Activated T-cell treated with anti-CD3 and anti-CD28 coated beads for 1 hour (primary cell): ENCODE results near the gene SHISA9.

Experiments
- DNase-seq: peaks from one replicate; pipeline ENCODE4 v3.0.0-alpha.2; 2020; ENCODE audit warnings: low read depth

SHISA9 gene

GRCh38 chr16:13270602-13271001 is 369.2 kb downstream of the SHISA9 start:
- no peak for DNase-seq

- DNase-seq, result no peak
These were observed 388.1 kb downstream of the SHISA9 start for GRCh38 chr16:13289515-13289914.
